ENCODE measurements around the gene EFNA3.

DNA sequence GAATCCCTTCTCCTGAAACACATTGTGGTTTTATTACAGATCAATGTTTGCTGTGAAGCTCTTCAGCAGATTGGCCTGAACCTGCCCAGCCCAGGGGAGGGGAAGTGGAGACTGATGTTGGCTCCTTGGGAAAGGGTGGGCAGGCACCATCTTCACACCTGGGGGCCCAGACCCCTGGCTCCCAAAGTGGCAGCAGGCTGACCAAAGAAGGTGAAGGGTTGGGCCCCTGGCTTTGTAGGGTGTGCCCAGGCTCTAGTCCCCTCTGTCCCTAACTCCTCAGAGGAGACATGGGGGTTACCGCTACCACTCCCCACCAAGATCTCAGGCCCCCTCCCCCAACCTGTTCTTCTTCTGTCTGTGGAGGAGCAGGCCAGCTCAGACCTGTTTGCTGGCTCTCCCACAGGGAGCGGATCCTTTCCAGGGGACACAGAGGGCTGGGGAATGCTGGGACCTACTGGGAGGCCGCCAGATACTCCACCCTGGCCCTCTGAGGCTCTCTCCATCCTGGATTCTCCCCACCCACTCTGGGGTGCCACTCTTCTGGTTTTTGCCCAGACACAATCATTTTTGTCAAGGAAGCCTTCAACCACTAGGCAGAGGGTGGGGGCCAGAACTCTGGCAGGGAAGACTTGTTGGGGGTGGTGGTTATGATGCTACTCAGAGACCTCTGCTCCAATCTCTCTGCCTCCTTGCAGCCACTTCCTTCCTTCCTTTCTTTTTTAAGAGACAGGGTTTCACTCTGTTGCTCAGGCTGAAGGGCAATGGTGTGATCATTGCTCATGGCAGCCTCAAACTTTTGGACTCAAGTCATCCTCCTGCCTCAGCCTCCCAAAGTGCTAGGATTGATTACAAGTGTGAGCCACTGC, 5.0 kb upstream of the EFNA3 start:
- no peak for TF ChIP-seq POLR2A (IDR thresholded peaks at IDR 0.05)
- TF ChIP-seq CTCF (IDR thresholded peaks at IDR 0.05 in 4 of 5, conservative IDR thresholded peaks at IDR 0.05 in 1 of 5), result no peak

Data from gastrocnemius medialis (tissue), 4 donors.